Epithelial cell of proximal tubule (primary cell): Measurements from ENCODE around the gene ITPKC. TPM values are rescaled to one million over a fixed set of nuclear protein-coding genes. Genes with fewer than 3 reads are reported as not detected.
A peak's percentile ranks its signal among the peaks of the same experiment; 100 is the strongest.
"Not testable (repeated sequence)": the region's sequence is repeated elsewhere in the genome, so short reads cannot be mapped to it uniquely, and the experiment has no call there.

Source experiments
- DNase-seq: peaks from one replicate; pipeline ENCODE4 v3.0.0-alpha.2; 2011; ENCODE audit warnings: low read depth
- H3K4me3 ChIP-seq: 2 replicates; pipeline ENCODE4 v1.5.1; 2011; ENCODE audit warnings: low read depth, mild to moderate bottlenecking, low read length
- CTCF ChIP-seq: conservative IDR thresholded peaks from 2 replicates; pipeline ENCODE4 v1.5.1; 2012; ENCODE audit warnings: low read depth, mild to moderate bottlenecking, low read length
- total RNA-seq: library from RNA; depleted of rRNA; stranded (reverse); fragments of >200 nt; gene quantifications from 2 replicates; pipeline ENCODE4 v1.2.3, GENCODE V29; 2015

Gene ITPKC
- total RNA-seq, 1 donor from 2014 or later = 17.6 TPM

GRCh38 chr19:40721140-40721486, 4.2 kb downstream of the ITPKC start:
- no peak for DNase-seq
- H3K4me3 ChIP-seq = peak overlapping the region; percentile 74
- TF ChIP-seq CTCF = no peak

GRCh38 chr19:40721936-40722661, 5.2 kb downstream of the ITPKC start:
- no peak for DNase-seq
- H3K4me3 ChIP-seq = peak overlapping the region; percentile 14
- TF ChIP-seq CTCF = no peak

- TF ChIP-seq CTCF = no peak
- H3K4me3 ChIP-seq = no peak overlapping the region
- no peak for DNase-seq
Measured at GRCh38 chr19:40723661-40724254, 6.8 kb downstream of the ITPKC start.

- DNase-seq = no peak
- H3K4me3 ChIP-seq = no peak overlapping the region
- no peak for TF ChIP-seq CTCF
Measured at GRCh38 chr19:40724315-40724714, 7.4 kb downstream of the ITPKC start.

- no peak for DNase-seq
- no peak overlapping the region for H3K4me3 ChIP-seq
- TF ChIP-seq CTCF = no peak
Measured at GRCh38 chr19:40724855-40725254, 7.9 kb downstream of the ITPKC start.

- no peak for DNase-seq
- no peak for TF ChIP-seq CTCF
- H3K4me3 ChIP-seq = no peak overlapping the region
Measured at GRCh38 chr19:40726279-40726678, 9.4 kb downstream of the ITPKC start.

- H3K4me3 ChIP-seq, DNase-seq: not testable (repeated sequence)
Measured at GRCh38 chr19:40730065-40730464, 13.2 kb downstream of the ITPKC start.

GRCh38 chr19:40732304-40732703, 15.4 kb downstream of the ITPKC start:
- DNase-seq, H3K4me3 ChIP-seq: not testable (repeated sequence)
